ENCODE results near the gene SLC18B1.

Gene SLC18B1

DNA sequence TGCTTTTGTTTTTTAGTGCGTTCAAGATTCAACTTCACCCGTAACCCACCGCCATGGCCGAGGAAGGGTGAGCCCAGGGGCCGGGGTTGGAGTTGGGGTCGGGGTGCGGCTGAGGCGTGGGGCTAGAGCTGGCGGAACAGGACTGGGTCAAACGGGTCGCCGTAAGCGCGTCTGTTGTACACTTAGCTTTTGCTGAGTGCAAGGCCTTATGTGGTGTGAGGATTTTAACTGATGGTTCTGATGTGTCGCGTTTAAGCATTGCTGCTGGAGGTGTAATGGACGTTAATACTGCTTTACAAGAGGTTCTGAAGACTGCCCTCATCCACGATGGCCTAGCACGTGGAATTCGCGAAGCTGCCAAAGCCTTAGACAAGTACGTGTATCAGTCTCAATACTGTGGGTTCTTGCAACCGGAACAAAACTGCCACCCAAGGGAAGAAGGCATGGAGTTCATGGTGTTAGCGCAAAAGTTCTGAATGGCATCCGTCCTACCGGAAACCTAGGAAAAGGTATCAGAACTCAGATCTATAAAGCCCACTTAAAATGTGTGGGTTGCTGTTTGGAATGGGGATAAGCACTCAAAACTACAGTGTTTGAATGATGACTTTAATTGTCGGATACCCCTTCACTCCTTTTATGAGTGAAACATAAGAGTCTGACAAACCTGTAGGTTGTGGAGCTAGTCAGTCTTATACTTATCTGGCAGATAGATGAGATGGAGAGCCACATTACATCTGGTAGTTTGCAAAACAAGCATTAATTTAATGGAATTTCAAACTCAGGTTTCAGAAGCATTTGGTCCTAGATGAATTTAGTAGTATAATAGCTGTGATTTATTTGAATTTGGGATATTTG, 16.5 kb upstream of the SLC18B1 start:
- no peak for DNase-seq

GRCh38 chr6:132813173-132813856, 14.9 kb upstream of the SLC18B1 start:
- peak; percentile 26 for ATAC-seq (replicated peaks)
- peak; percentile 13 to 42 (median 19) for DNase-seq
- Mint-ChIP-seq H3K4me3 (peak overlapping the region; percentile 94 to 96), H3K27me3 (peaks cover 0 to 1% of the 10 kb centered on the region in 2 donors), H3K27ac (peak overlapping the region; percentile 98), H3K9me3 (no peaks in the 10 kb centered on the region), H3K36me3 (ENCODE audit: insufficient read depth) (peaks cover 69% of the 10 kb centered on the region), H3K4me1 (ENCODE audit: low read depth in 2 of 2) (peaks cover 43 to 51% of the 10 kb centered on the region in 2 donors)

More for the DNA sequence above, 16.5 kb upstream of the SLC18B1 start:
- Mint-ChIP-seq H3K27ac (peak overlapping the region; percentile 98), H3K4me1 (ENCODE audit: low read depth in 2 of 2) (peaks cover 54 to 60% of the 10 kb centered on the region in 2 donors), H3K4me3 (peak overlapping the region; percentile 94 to 96), H3K36me3 (ENCODE audit: insufficient read depth) (peaks cover 85% of the 10 kb centered on the region), H3K27me3 (no peaks in the 10 kb centered on the region), H3K9me3 (no peaks in the 10 kb centered on the region)
- peak; percentile 3 for ATAC-seq (replicated peaks)

DNA sequence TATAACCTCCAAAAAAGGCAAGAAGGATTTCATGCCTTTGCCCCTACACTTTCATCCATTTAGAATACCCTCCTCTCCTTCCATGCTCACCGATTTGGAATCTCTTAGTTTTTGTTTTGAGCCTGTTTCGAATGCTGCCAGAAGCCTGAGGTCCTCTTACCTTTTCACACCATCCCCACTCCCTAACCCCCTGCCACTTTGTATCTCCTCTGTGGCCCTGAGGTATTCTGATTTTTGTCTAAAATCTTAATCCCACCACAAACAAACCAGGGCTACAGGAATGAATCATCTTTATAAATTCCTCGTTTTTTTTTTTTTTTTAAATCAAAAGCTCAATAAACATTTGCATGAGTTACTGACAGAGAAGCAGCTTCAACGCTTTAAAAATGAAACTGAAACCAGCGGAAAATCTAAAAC, 14.3 kb upstream of the SLC18B1 start:
- ATAC-seq (replicated peaks): no peak

DNA sequence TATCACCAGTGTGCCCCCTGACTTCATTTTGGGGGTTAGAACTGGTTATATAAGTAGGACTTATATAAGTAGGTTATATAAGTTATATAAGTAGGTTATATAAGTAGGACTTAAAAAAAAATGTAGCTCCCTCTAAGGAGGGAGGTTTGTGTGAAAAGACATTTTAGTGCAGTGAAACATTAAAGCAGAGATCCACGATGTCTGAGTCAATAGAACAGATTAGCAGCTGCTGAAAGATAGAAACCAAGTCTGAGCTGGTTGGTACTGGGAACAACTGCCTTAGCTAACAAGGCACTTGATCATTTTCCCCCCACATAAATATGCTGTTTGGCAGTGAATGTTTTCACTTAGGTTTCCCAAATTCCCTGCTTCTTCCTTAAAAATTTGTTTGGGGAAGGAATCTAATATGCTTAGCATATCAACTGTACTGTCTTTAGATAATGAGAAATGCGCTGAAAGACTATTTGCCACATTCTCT, 13.9 kb upstream of the SLC18B1 start:
- H3K4me1 Mint-ChIP-seq (ENCODE audit: low read depth in 2 of 2): peaks cover 37 to 43% of the 10 kb centered on the region in 2 donors
- ATAC-seq (replicated peaks) (no peak), DNase-seq (no peak)
- H3K4me3 Mint-ChIP-seq: peak overlapping the region; percentile 94 to 96
- H3K36me3 Mint-ChIP-seq (ENCODE audit: insufficient read depth): peaks cover 58% of the 10 kb centered on the region
- H3K9me3 Mint-ChIP-seq: no peaks in the 10 kb centered on the region
- H3K27me3 Mint-ChIP-seq: peaks cover 0 to 8% of the 10 kb centered on the region in 2 donors
- peak overlapping the region; percentile 98 for H3K27ac Mint-ChIP-seq

More for the DNA sequence above, 14.3 kb upstream of the SLC18B1 start:
- H3K4me3 Mint-ChIP-seq: peak overlapping the region; percentile 94 to 96
- H3K9me3 Mint-ChIP-seq: no peaks in the 10 kb centered on the region
- H3K27me3 Mint-ChIP-seq: peaks cover 0 to 7% of the 10 kb centered on the region in 2 donors
- peaks cover 40 to 47% of the 10 kb centered on the region in 2 donors for H3K4me1 Mint-ChIP-seq (ENCODE audit: low read depth in 2 of 2)
- H3K27ac Mint-ChIP-seq: peak overlapping the region; percentile 98
- DNase-seq: peak in 1 of 3 experiments; percentile 21
- H3K36me3 Mint-ChIP-seq (ENCODE audit: insufficient read depth): peaks cover 63% of the 10 kb centered on the region

GRCh38 chr6:132811276-132811675, 12.8 kb upstream of the SLC18B1 start:
- DNase-seq: no peak
- Mint-ChIP-seq H3K27me3 (peaks cover 0 to 8% of the 10 kb centered on the region in 2 donors), H3K36me3 (ENCODE audit: insufficient read depth) (peaks cover 48% of the 10 kb centered on the region), H3K9me3 (no peaks in the 10 kb centered on the region), H3K4me1 (ENCODE audit: low read depth in 2 of 2) (peaks cover 31 to 34% of the 10 kb centered on the region in 2 donors), H3K27ac (peak overlapping the region in 1 of 2 donors; percentile 98), H3K4me3 (no peak overlapping the region)
- no peak for ATAC-seq (replicated peaks)

GRCh38 chr6:132805548-132805947, 7.1 kb upstream of the SLC18B1 start:
- Mint-ChIP-seq H3K4me1 (ENCODE audit: low read depth in 2 of 2) (no peaks in the 10 kb centered on the region), H3K4me3 (no peak overlapping the region), H3K27ac (no peak overlapping the region), H3K36me3 (ENCODE audit: insufficient read depth) (no peaks in the 10 kb centered on the region), H3K27me3 (peaks cover 0 to 8% of the 10 kb centered on the region in 2 donors), H3K9me3 (no peaks in the 10 kb centered on the region)
- DNase-seq: no peak
- ATAC-seq (replicated peaks): no peak

- Mint-ChIP-seq H3K4me3 (no peak overlapping the region), H3K4me1 (ENCODE audit: low read depth in 2 of 2) (no peaks in the 10 kb centered on the region), H3K36me3 (ENCODE audit: insufficient read depth) (no peaks in the 10 kb centered on the region), H3K9me3 (no peaks in the 10 kb centered on the region), H3K27me3 (peaks cover 0 to 8% of the 10 kb centered on the region in 2 donors), H3K27ac (no peak overlapping the region)
- DNase-seq (no peak), ATAC-seq (replicated peaks) (no peak)
Observed at GRCh38 chr6:132804251-132804650, 5.8 kb upstream of the SLC18B1 start.

- Mint-ChIP-seq H3K9me3 (no peaks in the 10 kb centered on the region), H3K4me3 (no peak overlapping the region), H3K27ac (no peak overlapping the region), H3K36me3 (ENCODE audit: insufficient read depth) (peaks cover 6% of the 10 kb centered on the region), H3K27me3 (no peaks in the 10 kb centered on the region), H3K4me1 (ENCODE audit: low read depth in 2 of 2) (peaks cover 0 to 13% of the 10 kb centered on the region in 2 donors)
- DNase-seq (no peak), ATAC-seq (replicated peaks) (no peak)
Observed at GRCh38 chr6:132800656-132801055, 2.2 kb upstream of the SLC18B1 start.

- ATAC-seq (replicated peaks) (peak; percentile 85), DNase-seq (peak; percentile 53 to 63 (median 57))
- Mint-ChIP-seq H3K4me3 (no peak overlapping the region), H3K27ac (peak overlapping the region in 1 of 2 donors; percentile 93), H3K4me1 (ENCODE audit: low read depth in 2 of 2) (peaks cover 3 to 13% of the 10 kb centered on the region in 2 donors), H3K36me3 (ENCODE audit: insufficient read depth) (peaks cover 8% of the 10 kb centered on the region), H3K9me3 (no peaks in the 10 kb centered on the region), H3K27me3 (no peaks in the 10 kb centered on the region)
Observed at GRCh38 chr6:132798869-132799538, 567 bp upstream of the SLC18B1 start.

GRCh38 chr6:132795461-132795860, 3.0 kb downstream of the SLC18B1 start:
- Mint-ChIP-seq H3K4me3 (no peak overlapping the region), H3K4me1 (ENCODE audit: low read depth in 2 of 2) (peaks cover 7 to 20% of the 10 kb centered on the region in 2 donors), H3K27me3 (no peaks in the 10 kb centered on the region), H3K9me3 (no peaks in the 10 kb centered on the region), H3K27ac (no peak overlapping the region), H3K36me3 (ENCODE audit: insufficient read depth) (peaks cover 8% of the 10 kb centered on the region)
- DNase-seq (no peak), ATAC-seq (replicated peaks) (no peak)

GRCh38 chr6:132792510-132792909, 5.9 kb downstream of the SLC18B1 start:
- H3K27ac Mint-ChIP-seq: no peak overlapping the region
- DNase-seq: no peak
- peaks cover 23% of the 10 kb centered on the region for H3K36me3 Mint-ChIP-seq (ENCODE audit: insufficient read depth)
- no peaks in the 10 kb centered on the region for H3K27me3 Mint-ChIP-seq
- H3K9me3 Mint-ChIP-seq: no peaks in the 10 kb centered on the region
- H3K4me1 Mint-ChIP-seq (ENCODE audit: low read depth in 2 of 2): peaks cover 10 to 14% of the 10 kb centered on the region in 2 donors
- no peak for ATAC-seq (replicated peaks)
- no peak overlapping the region for H3K4me3 Mint-ChIP-seq

- no peak for ATAC-seq (replicated peaks)
- no peak for DNase-seq
- Mint-ChIP-seq H3K36me3 (ENCODE audit: insufficient read depth) (peaks cover 30% of the 10 kb centered on the region), H3K4me1 (ENCODE audit: low read depth in 2 of 2) (peaks cover 7 to 10% of the 10 kb centered on the region in 2 donors), H3K4me3 (no peak overlapping the region), H3K9me3 (no peaks in the 10 kb centered on the region), H3K27me3 (no peaks in the 10 kb centered on the region), H3K27ac (no peak overlapping the region)
Observed at GRCh38 chr6:132790450-132790849, 8.0 kb downstream of the SLC18B1 start.

DNA sequence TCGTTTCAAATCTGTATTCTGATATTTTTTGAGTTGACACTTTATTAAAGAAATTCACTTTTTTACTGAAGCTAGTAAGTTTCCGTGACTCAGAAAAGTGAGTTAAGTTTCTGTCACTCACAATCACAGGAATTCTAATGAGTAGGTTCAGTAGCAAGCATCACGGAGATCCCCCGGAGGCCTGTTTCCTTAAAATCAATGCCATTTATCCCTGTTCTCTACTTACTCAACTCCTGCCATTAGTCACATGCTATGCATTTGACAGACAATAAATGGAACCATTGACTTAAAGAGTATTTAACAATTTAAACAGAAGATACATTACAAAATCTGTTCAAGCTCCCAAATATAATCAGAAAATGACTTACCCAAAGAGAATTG, 9.1 kb downstream of the SLC18B1 start:
- Mint-ChIP-seq H3K4me3 (no peak overlapping the region), H3K27ac (peak overlapping the region in 1 of 2 donors; percentile 77), H3K36me3 (ENCODE audit: insufficient read depth) (peaks cover 33% of the 10 kb centered on the region), H3K4me1 (ENCODE audit: low read depth in 2 of 2) (peaks cover 7 to 8% of the 10 kb centered on the region in 2 donors), H3K9me3 (no peaks in the 10 kb centered on the region), H3K27me3 (no peaks in the 10 kb centered on the region)
- DNase-seq: no peak
- no peak for ATAC-seq (replicated peaks)
